Neuron (in vitro differentiated cells): Measurements from ENCODE around the gene ANKMY2.

ENCODE experiments used
- H2AFZ ChIP-seq: one replicate; pipeline ENCODE4 v1.6.1; 2013; ENCODE audit warnings: low read depth, mild to moderate bottlenecking, inconsistent platforms, low read length, moderate library complexity
- H3K27me3 ChIP-seq: one replicate; pipeline ENCODE4 v1.6.1; 2013; ENCODE audit warnings: low read length; ENCODE audit not compliant: insufficient read depth
- H3K36me3 ChIP-seq: one replicate; pipeline ENCODE4 v1.6.1; 2013; ENCODE audit warnings: low read length; ENCODE audit not compliant: insufficient read depth
- H3K4me1 ChIP-seq: one replicate; pipeline ENCODE4 v1.6.1; 2013; ENCODE audit warnings: low read length; ENCODE audit not compliant: insufficient read depth
- H3K4me3 ChIP-seq: 2 replicates; pipeline ENCODE4 v1.5.1; 2013; ENCODE audit warnings: mild to moderate bottlenecking, low read length, moderate library complexity
- H3K9me3 ChIP-seq: one replicate; pipeline ENCODE4 v1.6.1; 2013; ENCODE audit warnings: low read length

ANKMY2 gene

DNA sequence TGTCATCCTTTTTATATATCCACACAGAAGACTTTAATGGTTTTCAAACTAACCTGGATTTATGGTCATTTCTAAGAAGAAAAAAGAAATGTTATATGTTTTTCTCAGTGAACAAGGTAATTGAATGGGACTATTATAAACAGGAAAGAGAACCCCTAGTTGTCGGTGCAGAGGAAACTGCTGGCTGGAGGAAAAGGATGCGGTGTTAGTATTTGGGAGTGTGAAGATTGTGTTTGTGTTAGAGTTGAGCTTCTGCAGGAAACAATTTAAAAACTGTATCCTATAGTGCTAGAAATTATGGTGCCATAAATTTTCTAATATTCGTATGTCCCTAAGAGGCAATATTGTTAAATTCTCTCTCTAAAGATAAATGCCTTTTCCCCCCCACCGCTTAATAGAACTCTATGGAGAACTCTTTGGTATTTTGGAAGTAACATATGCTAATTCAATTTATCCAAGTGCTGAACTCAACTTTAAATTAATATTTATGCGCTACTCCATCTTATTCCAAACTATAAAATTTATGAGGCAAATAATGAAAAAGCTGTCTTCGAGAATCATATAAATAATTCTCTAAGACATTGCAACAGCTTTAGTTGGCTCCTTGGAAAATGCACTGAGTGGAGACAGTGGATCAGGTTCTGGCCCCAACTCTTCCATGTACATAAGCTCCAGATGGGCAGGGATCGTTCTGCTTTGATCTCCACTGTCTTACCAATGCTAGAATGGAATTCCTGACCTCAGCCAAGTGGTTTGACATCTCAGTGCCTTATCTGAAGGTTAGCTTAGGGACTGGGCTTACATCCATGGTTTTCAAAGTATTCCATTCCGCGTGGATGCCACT lies 6.1 kb upstream of the ANKMY2 start:
- Histone ChIP-seq H2AFZ (no peak overlapping the region), H3K4me3 (no peak overlapping the region), H3K9me3 (no peaks in the 10 kb centered on the region), H3K36me3 (no peaks in the 10 kb centered on the region), H3K27me3 (no peaks in the 10 kb centered on the region), H3K4me1 (peaks cover 26% of the 10 kb centered on the region)

DNA sequence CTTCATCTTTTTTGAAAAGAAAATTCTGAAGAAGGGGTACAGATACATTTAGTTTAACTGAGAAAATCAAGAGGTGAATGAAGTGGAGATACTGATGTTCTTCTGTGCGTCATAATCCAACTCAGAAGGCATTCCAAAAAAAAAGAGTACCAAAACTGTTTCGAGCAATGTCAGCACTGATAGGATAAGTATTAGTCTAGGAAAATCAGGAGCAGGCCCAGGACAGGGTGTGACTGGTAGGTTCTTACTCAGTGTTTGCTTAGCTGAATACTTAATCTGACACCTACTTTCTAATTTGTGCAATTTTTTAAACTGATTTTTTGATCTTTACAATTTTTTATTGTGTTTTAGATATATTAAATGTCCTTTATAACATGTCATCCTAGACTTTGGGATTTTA lies 4.7 kb upstream of the ANKMY2 start:
- H3K4me3 ChIP-seq: no peak overlapping the region
- H3K27me3 ChIP-seq: no peaks in the 10 kb centered on the region
- H3K36me3 ChIP-seq: no peaks in the 10 kb centered on the region
- no peaks in the 10 kb centered on the region for H3K9me3 ChIP-seq
- no peak overlapping the region for H2AFZ ChIP-seq
- H3K4me1 ChIP-seq: peaks cover 26% of the 10 kb centered on the region

DNA sequence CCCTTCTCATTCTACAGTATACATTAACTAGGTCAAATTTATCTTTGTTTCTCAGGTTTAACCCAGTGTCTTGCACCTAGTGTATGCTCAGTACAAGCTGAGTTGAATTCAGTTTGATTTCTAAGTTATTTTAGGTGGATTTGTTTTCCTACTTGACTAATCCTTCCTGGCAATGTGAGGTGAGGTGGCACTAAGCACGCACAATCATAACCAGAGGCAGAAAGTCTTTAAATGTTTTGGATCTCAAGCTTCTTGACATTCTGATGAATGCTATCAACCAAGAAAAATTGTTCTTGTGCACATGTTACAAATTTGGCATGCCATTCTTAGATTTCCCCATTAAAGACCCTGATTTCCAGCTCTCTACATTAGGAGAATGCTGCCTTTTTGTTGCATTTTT lies 3.6 kb upstream of the ANKMY2 start:
- Histone ChIP-seq H3K4me1 (peaks cover 32% of the 10 kb centered on the region), H3K9me3 (no peaks in the 10 kb centered on the region), H3K36me3 (no peaks in the 10 kb centered on the region), H3K4me3 (no peak overlapping the region), H2AFZ (no peak overlapping the region), H3K27me3 (no peaks in the 10 kb centered on the region)

DNA sequence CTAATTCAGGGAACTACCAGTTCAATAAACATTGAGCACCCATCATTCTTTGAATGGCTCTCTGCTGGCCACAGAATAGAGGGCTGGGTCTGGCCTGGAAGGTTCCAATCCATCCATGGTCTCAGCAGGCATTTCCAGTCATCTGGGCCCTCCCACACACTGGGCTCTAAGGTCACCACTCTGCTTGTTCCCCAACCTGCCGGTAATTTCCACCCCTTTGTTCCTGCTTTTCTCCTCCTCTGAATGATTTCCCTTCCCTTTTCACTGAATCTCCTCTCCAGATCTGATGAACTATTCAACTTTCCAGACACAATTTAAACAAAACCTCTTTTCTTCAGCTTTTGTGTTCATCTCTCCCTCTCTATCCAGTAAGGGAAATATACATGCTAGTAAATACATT lies 3.0 kb upstream of the ANKMY2 start:
- H3K9me3 ChIP-seq: no peaks in the 10 kb centered on the region
- no peaks in the 10 kb centered on the region for H3K36me3 ChIP-seq
- H3K4me1 ChIP-seq: peaks cover 37% of the 10 kb centered on the region
- no peaks in the 10 kb centered on the region for H3K27me3 ChIP-seq
- no peak overlapping the region for H2AFZ ChIP-seq
- peak overlapping the region; percentile 19 for H3K4me3 ChIP-seq

DNA sequence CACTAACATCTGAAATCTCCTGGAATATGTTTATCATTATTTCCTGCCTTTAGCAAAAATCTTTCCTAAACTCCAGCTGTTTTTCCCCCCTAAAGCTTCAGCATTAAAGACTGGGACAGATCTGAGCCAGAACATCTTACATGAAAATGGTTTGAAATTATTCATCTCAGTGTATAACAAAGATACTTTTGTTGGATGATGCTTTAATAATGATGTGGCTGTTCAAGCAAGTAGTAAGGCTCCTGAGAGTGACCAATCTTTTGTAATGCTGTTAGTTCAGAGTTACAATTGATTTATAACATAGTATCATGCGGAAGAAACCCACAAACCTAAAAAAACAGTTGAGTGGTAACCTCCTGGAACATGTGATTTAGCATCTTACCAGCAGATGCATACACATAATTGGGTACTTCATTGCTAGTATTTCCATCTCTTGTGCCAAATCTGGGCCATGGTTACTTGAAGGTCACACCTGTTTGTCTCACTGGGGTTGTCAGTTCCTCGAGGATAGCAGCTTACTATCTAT lies 1.9 kb upstream of the ANKMY2 start:
- H3K36me3 ChIP-seq: no peaks in the 10 kb centered on the region

DNA sequence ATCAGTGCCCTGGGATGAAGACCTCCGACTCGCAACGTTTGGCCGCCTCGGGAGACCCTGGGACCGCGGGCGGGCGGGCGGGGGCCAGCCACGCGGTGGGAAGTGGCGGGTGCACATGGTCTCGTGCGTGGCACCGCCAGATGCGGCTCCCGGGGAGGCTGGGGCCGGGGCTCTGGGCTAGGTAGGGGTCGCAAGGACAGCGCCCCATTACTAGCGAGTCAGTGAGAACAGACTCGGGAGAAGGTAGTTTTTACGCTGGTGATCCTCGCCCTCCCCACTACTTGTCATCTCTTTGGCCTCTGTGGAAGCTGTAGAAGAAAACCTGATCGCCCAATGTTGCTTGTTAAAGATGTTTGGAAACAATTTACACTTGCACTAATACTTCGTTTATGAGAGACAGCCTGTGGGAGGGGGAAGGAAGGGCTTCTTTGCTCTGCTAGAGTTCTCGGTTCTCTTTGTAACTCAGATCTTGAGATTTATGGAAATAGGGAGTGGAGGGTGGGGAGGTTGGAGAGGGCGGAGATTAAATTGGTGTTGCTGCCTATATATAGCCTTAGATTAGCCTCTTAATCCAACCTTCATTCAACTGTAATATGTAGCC lies 1.0 kb upstream of the ANKMY2 start:
- Histone ChIP-seq H3K9me3 (no peaks in the 10 kb centered on the region), H3K36me3 (no peaks in the 10 kb centered on the region), H2AFZ (peak overlapping the region; percentile 65), H3K27me3 (no peaks in the 10 kb centered on the region), H3K4me1 (peaks cover 37% of the 10 kb centered on the region), H3K4me3 (peak overlapping the region; percentile 85)

More for the DNA sequence above, 1.9 kb upstream of the ANKMY2 start:
- no peak overlapping the region for H2AFZ ChIP-seq
- H3K27me3 ChIP-seq: no peaks in the 10 kb centered on the region
- H3K9me3 ChIP-seq: no peaks in the 10 kb centered on the region
- peak overlapping the region; percentile 85 for H3K4me3 ChIP-seq
- peaks cover 37% of the 10 kb centered on the region for H3K4me1 ChIP-seq

DNA sequence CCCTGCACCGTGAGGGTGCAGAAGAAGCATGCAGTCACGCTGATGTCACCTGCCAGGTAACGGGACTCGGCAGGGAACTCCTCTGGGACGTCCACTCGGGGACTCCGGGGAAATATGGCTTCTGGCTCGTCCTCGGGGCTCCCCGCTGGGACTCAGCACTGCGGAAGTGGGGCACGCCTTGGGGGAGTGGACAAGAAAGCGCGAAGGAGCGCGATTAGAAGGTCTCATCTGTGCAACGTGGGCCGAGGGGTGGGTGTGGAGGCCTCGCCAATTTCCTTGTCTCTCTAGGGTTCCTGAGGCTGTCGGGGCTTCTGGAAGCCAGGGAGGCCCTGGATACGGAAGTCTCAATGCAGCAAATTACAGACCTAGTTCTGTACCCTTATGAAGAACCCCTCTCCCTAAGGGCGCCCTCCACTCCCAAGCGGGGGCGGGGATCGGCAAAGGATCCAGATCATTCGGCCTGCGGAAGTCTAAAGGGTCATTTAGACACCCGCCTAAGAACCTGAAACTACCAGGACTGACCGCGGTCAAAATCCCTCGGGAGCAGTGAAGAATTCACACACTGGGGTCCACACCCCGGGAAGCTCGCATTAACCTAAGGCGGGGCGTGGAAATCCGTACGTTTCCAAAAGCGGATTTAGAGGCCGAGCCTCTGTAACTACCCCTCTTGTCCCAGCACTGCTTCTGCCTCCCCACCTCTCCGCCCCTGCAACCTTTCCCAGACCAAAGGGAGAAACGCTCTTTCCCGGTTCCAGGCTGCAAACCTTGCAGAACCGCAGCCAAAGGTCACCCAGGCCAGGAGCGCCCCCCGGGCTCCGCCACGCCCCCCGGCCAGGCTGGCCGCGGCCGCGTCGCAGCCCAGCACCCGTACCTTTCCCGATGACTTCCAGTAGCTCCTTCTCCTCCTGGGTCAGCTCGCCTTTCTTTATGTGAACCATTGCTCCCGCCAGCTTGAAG lies 640 bp downstream of the ANKMY2 start:
- Histone ChIP-seq H3K36me3 (no peaks in the 10 kb centered on the region), H3K4me1 (peaks cover 37% of the 10 kb centered on the region), H2AFZ (peak overlapping the region; percentile 65), H3K4me3 (peak overlapping the region; percentile 85), H3K9me3 (no peaks in the 10 kb centered on the region), H3K27me3 (no peaks in the 10 kb centered on the region)

DNA sequence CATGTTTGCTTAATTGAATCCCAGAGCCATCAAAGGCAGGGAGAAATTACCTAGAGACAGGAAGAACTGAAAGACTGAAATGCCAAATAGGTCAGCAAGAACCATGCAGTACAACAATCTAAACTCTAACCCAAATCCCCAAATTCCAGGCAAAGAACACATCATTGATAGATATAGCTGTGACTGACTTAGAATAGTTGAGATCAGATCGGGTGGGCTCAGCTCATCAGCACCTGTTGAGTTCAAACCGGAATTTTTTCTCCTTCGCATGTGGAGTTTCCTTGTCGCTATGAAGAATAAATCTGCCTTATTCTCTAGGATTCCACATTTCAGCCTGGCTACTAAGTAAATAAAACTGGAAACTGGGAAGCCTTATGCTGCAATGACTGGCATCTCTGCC lies 1.4 kb downstream of the ANKMY2 start:
- Histone ChIP-seq H3K9me3 (no peaks in the 10 kb centered on the region), H2AFZ (peak overlapping the region; percentile 65), H3K4me3 (peak overlapping the region; percentile 85), H3K36me3 (no peaks in the 10 kb centered on the region), H3K4me1 (peaks cover 34% of the 10 kb centered on the region), H3K27me3 (no peaks in the 10 kb centered on the region)

DNA sequence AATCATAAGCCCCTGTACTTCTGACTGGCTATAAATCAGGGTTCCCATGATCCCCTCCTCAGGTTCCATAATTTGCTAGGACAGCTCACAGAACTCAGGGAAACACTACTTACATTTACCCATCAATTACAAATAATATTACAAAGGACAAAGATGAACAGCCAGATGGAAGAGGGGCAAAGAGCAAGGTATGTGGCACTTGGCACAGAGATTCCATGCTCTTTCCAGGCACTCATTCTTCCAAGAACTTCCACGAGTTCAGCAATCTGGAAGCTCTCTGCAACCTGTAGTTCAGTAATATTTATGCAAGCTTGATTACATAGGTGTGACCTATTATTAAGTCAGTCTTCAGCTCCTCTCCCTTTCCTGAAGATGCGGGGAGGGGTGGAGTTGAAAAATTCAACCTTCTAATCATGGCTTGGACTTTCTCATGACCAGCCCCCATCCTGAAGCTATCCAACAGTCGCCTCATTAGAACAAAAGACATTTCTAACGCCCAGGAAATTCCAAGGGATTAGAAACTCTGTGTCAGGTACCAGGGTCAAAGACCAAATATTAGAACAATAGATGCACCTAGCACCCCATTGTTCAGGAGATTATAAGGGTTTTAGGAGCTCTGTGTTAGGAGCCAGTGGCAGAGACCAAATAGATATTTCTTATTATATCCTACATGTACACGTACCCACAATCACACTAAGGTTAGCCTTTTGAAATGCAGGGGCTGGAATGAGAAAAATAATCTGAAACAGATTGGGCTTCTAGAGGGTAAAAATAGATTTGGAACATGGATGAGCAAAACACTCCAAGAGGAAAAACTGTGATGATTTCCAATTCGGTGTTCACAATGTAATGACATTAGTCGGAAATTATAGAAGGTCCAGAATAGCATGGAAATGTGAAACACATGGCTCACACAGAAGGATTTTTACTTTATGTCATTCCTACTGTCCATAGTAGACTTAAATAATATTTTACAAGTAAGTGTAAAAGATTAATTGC lies 7.0 kb downstream of the ANKMY2 start:
- no peaks in the 10 kb centered on the region for H3K4me1 ChIP-seq
- peaks cover 17% of the 10 kb centered on the region for H3K36me3 ChIP-seq
- H2AFZ ChIP-seq: no peak overlapping the region
- H3K4me3 ChIP-seq: no peak overlapping the region
- H3K27me3 ChIP-seq: no peaks in the 10 kb centered on the region
- H3K9me3 ChIP-seq: no peaks in the 10 kb centered on the region

DNA sequence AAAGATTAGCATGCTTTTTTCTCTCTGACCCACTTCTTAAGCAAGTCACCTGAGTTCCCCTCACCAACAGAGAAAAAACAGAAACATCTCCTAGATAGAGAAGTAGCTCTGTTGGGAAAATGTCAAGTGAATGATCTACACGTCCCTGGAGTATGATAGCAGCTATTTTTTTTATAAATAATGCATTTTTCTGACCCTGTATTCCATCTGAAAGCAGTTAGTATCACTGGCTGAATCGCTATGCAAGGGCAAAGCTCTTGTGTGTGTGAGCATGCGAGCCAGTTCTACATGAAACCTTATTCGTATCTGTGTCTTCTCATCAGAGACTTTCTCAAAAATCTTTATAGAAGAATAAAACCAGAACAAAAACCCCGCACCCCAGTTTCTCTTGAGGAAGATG lies 8.2 kb downstream of the ANKMY2 start:
- Histone ChIP-seq H2AFZ (no peak overlapping the region), H3K27me3 (no peaks in the 10 kb centered on the region), H3K4me1 (no peaks in the 10 kb centered on the region), H3K4me3 (no peak overlapping the region), H3K36me3 (peaks cover 22% of the 10 kb centered on the region), H3K9me3 (no peaks in the 10 kb centered on the region)

DNA sequence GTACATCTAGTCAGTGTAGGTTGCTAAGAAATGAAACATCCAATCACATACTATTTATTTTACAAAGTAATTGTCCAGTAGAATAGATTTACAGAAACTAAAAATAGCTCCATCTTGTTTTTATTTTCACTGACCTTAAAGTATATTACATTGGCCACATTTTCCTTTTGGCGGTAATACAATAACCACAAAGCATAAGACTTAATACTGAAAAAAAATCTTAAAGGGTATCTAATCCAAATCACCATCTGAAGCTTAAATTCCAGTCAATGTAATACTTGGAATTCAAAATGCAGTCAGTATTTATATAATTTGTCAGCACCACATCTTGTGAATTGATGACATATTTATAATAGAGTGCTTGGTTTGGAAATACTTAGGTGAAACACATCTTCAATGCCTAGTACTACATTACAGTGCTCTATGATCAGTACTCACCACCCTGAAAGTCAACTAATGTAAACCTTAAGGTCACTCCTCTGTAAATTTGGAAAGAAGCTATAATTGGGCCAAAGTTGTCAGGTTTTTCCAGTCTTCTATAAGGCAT lies 8.9 kb downstream of the ANKMY2 start:
- Histone ChIP-seq H2AFZ (no peak overlapping the region), H3K27me3 (no peaks in the 10 kb centered on the region), H3K36me3 (peaks cover 24% of the 10 kb centered on the region), H3K9me3 (no peaks in the 10 kb centered on the region), H3K4me3 (no peak overlapping the region), H3K4me1 (no peaks in the 10 kb centered on the region)

DNA sequence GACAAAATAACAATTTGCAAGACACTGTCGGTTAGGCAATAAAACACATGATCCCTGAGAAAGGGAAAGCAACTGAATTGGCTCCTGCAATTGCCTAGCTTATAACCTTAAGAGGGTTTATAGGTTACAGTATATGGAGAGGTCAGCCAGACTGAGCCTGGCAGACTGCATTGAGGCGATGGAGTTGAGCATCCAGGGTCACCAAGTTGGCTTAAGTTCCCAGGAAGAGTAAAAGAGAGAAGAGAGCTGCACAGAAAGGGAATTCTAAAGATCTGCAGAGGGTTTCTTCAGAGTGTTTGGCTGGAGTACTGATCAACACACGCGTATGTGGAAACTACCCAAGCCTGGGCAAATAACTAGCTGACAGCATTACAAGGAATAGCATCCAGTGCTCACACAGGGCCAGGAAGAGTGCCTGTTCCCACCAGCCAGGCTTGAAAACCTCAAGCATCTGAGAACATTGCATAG lies 11.2 kb downstream of the ANKMY2 start:
- H2AFZ ChIP-seq: no peak overlapping the region
- no peak overlapping the region for H3K4me3 ChIP-seq
- no peaks in the 10 kb centered on the region for H3K9me3 ChIP-seq
- H3K4me1 ChIP-seq: no peaks in the 10 kb centered on the region
- peaks cover 24% of the 10 kb centered on the region for H3K36me3 ChIP-seq
- H3K27me3 ChIP-seq: no peaks in the 10 kb centered on the region
